A549 (cell line): Measurements from ENCODE around the gene TNNT2. TPM values are rescaled to one million over a fixed set of nuclear protein-coding genes. Genes with fewer than 3 reads are reported as not detected.

Source experiments
- ATAC-seq, 2 experiments: fragments of 200-7000 bp in 1 of 2; fragments of >200 bp in 1 of 2; cut with Nextera tagmentation in 1 of 2; cut with Tn5 transposase in 1 of 2; 3 replicates each; pipeline versions ENCODE4 v1.8.0 to v1.9.1; 2018 to 2020; ENCODE audit warnings: mild to moderate bottlenecking in 1 of 2, moderate library complexity in 1 of 2
- CTCF ChIA-PET: fragments of 300-600 bp; sonication (Branson Sonifier 250); formaldehyde crosslinking; extraction: SDS; loops from one replicate; lab custom pipeline; 2021; ENCODE audit warnings: antibody characterized with exemption, inconsistent platforms; lab: Yijun Ruan, JAX
- POLR2A ChIA-PET: fragments of 350-600 bp; formaldehyde crosslinking; extraction: SDS; loops from one replicate; lab custom pipeline; 2021; ENCODE audit warnings: antibody characterized with exemption, inconsistent platforms; lab: Yijun Ruan, JAX
- DNase-seq, 2 experiments: peaks; one replicate each; pipeline versions ENCODE4 v3.0.0 to v3.0.0-alpha.2; 2011 to 2016; ENCODE audit warnings: low read depth in 1 of 2, low spot score in 1 of 2
- FAIRE-seq: peaks from 2 replicates; lab custom pipeline; 2011; peaks lifted over from hg19 to GRCh38; lab: Jason Lieb, UNC
- H3K27ac ChIP-seq, 2 experiments: fragments of >200 bp; sonication (Bioruptor Twin); formaldehyde crosslinking; 3 replicates each; pipeline ENCODE4 v1.5.1; 2016 to 2017
- H3K4me1 ChIP-seq: fragments of >200 bp; sonication (Bioruptor Twin); formaldehyde crosslinking; 3 replicates; pipeline ENCODE4 v1.6.1; 2016
- H3K4me2 ChIP-seq: fragments of >200 bp; sonication (Bioruptor Twin); formaldehyde crosslinking; 3 replicates; pipeline ENCODE4 v1.6.1; 2016
- H3K4me3 ChIP-seq: fragments of >200 bp; sonication (Bioruptor Twin); formaldehyde crosslinking; 3 replicates; pipeline ENCODE4 v1.5.1; 2016
- H3K9me3 ChIP-seq: fragments of >200 bp; sonication (Bioruptor Twin); formaldehyde crosslinking; 3 replicates; pipeline ENCODE4 v1.6.1; 2016
- ATOH8 ChIP-seq: fragments of 250-450 bp; sonication (Bioruptor Pico); IDR thresholded peaks from 2 replicates; pipeline ENCODE4 v1.5.0; 2020; ENCODE audit warnings: low read depth, mild to moderate bottlenecking, moderate library complexity
- BCL3 ChIP-seq: fragments of >200 bp; sonication (Bioruptor Twin); formaldehyde crosslinking; IDR thresholded peaks from 3 replicates; pipeline ENCODE4 v1.6.1; 2016
- BHLHE40 ChIP-seq: IDR thresholded peaks from 2 replicates; pipeline ENCODE4 v1.6.1; 2012; ENCODE audit warnings: low read depth, low read length, inconsistent platforms
- CBX2 ChIP-seq: fragments of 200-600 bp; sonication (generic); IDR thresholded peaks from 2 replicates; pipeline ENCODE4 v1.6.1; 2016; ENCODE audit warnings: low read depth, mild to moderate bottlenecking, borderline replicate concordance
- CBX8 ChIP-seq: fragments of 200-600 bp; sonication (generic); IDR thresholded peaks from 2 replicates; pipeline ENCODE4 v1.6.1; 2016
- CEBPB ChIP-seq, 2 experiments: fragments of >200 bp in 1 of 2; sonication (Bioruptor Twin) in 1 of 2; formaldehyde crosslinking in 1 of 2; IDR thresholded peaks; 2 replicates each; pipeline ENCODE4 v1.6.1; 2012 to 2016
- CHD4 ChIP-seq: fragments of 200-600 bp; sonication (generic); IDR thresholded peaks from 2 replicates; pipeline ENCODE4 v1.6.1; 2016; ENCODE audit warnings: antibody characterized with exemption, mild to moderate bottlenecking, borderline replicate concordance
- CTCF ChIP-seq: fragments of >200 bp; sonication (Bioruptor Twin); formaldehyde crosslinking; IDR thresholded peaks from 3 replicates; pipeline ENCODE4 v1.5.1; 2016
- E2F6 ChIP-seq: IDR thresholded peaks from 2 replicates; pipeline ENCODE4 v1.6.1; 2012; ENCODE audit warnings: low read depth, borderline replicate concordance
- ELK1 ChIP-seq: fragments of 150-350 bp; IDR thresholded peaks from 2 replicates; pipeline ENCODE4 v1.6.1; 2014; ENCODE audit warnings: low read depth, mild to moderate bottlenecking, low read length
- HOXA7 ChIP-seq: fragments of 250-450 bp; sonication (Bioruptor Pico); IDR thresholded peaks from 2 replicates; pipeline ENCODE4 v1.5.0; 2020; ENCODE audit warnings: mild to moderate bottlenecking, moderate library complexity
- HOXB5 ChIP-seq: fragments of 250-450 bp; sonication (Bioruptor Pico); IDR thresholded peaks from 2 replicates; pipeline ENCODE4 v1.5.0; 2020; ENCODE audit warnings: mild to moderate bottlenecking, moderate library complexity
- KDM5A ChIP-seq: fragments of 200-600 bp; sonication (generic); IDR thresholded peaks from 2 replicates; pipeline ENCODE4 v1.6.1; 2016; ENCODE audit warnings: antibody characterized with exemption, mild to moderate bottlenecking
- MAX ChIP-seq: IDR thresholded peaks from 2 replicates; pipeline ENCODE4 v1.6.1; 2012
- POLR2AphosphoS2 ChIP-seq: conservative IDR thresholded peaks from 2 replicates; pipeline ENCODE4 v1.6.1; 2012; ENCODE audit warnings: low read length, improper control_type of control experiment, inconsistent platforms
- RAD21 ChIP-seq, 2 experiments: fragments of >200 bp in 1 of 2; sonication (Bioruptor Twin) in 1 of 2; formaldehyde crosslinking in 1 of 2; IDR thresholded peaks in 1 of 2; conservative IDR thresholded peaks in 1 of 2; 2 replicates in 1 of 2; 3 replicates in 1 of 2; pipeline ENCODE4 v1.6.1; 2012 to 2018; ENCODE audit warnings: inconsistent platforms in 1 of 2
- SMC3 ChIP-seq: fragments of >200 bp; sonication (Bioruptor Twin); formaldehyde crosslinking; IDR thresholded peaks from 3 replicates; pipeline ENCODE4 v1.6.1; 2018; ENCODE audit warnings: inconsistent platforms
- ZNF302 ChIP-seq: fragments of 250-450 bp; sonication (Bioruptor Pico); IDR thresholded peaks from 2 replicates; pipeline ENCODE4 v1.9.0; 2021; ENCODE audit warnings: inconsistent platforms, mild to moderate bottlenecking, moderate library complexity
- WGBS: methylation state at CpG from one replicate; pipeline ENCODE4 v1.1.6; 2017; ENCODE audit errors: missing lambda C conversion rate; 5-methylcytosine and 5-hydroxymethylcytosine counted together
- polyA plus RNA-seq, 4 experiments: library from polyadenylated mRNA; depleted of rRNA in 3 of 4; stranded (reverse); fragments of >200 nt; fragmentation: RNase III in 1 of 4; extraction: RNeasy Plus Mini Kit Qiagen cat#74134 plus additional on column Dnase treatment in 1 of 4; gene quantifications; 2 replicates in 3 of 4; 3 replicates in 1 of 4; pipeline ENCODE4 v1.2.3, GENCODE V29; 2011 to 2017

Gene TNNT2
- polyA plus RNA-seq, 2 of the 4 experiments (the other 2 are of a cell fraction): 0.09 TPM; not detected in 1

GRCh38 chr1:201408176-201408833 lies 30.8 kb upstream of the TNNT2 start:
- FAIRE-seq: no peak
- 18% methylated on average over 11 of the region's 11 CpGs for WGBS
- peak; percentile 74 to 91 for ATAC-seq
- H3K27ac ChIP-seq: peak overlapping the region; percentile 82 to 92
- CTCF ChIA-PET: interaction anchor here (0.6 to 15.0 kb wide), 22 partner anchors 8 to 218 kb away, joined by 3 to 334 read pairs (median 6); partner anchors contain the start of gene TNNI1
- peaks cover 57% of the 10 kb centered on the region for H3K4me1 ChIP-seq
- POLR2A ChIA-PET: no interaction called here
- TF ChIP-seq E2F6 (no peak), CEBPB (IDR thresholded peaks at IDR 0.05) (no peak), CTCF (peak; percentile 95), ZNF302 (no peak), POLR2AphosphoS2 (no peak), RAD21 (conservative IDR thresholded peaks at IDR 0.05 in 1 of 2, IDR thresholded peaks at IDR 0.05 in 1 of 2) (peak; percentile 88), HOXB5 (CRISPR knock-in tag) (no peak), CBX8 (no peak), ELK1 (no peak), HOXA7 (CRISPR knock-in tag) (no peak), KDM5A (no peak), CBX2 (no peak), CHD4 (no peak), BHLHE40 (no peak), SMC3 (peak; percentile 95), BCL3 (no peak), ATOH8 (CRISPR knock-in tag) (no peak)
- peak; percentile 80 to 93 for DNase-seq
- H3K9me3 ChIP-seq: no peaks in the 10 kb centered on the region
- peak overlapping the region; percentile 27; the same call in 2 of the 3 replicates for H3K4me2 ChIP-seq
- H3K4me3 ChIP-seq: no peak overlapping the region

GRCh38 chr1:201406831-201407406 lies 29.4 kb upstream of the TNNT2 start:
- Histone ChIP-seq H3K4me2 (peak overlapping the region; percentile 63), H3K27ac (peak overlapping the region; percentile 82 to 92), H3K4me3 (no peak overlapping the region), H3K4me1 (peaks cover 58% of the 10 kb centered on the region), H3K9me3 (no peaks in the 10 kb centered on the region)
- 65% methylated on average over 8 of the region's 8 CpGs for WGBS
- POLR2A ChIA-PET: no interaction called here
- no peak; a peak in 1 of 6 replicates for ATAC-seq
- FAIRE-seq: no peak
- CTCF ChIA-PET: interaction anchor here (0.6 to 15.0 kb wide), 10 partner anchors 8 to 152 kb away, joined by 3 to 334 read pairs (median 6); no protein-coding TSS in a partner anchor
- DNase-seq: peak in 1 of 2 experiments; percentile 19
- TF ChIP-seq RAD21 (conservative IDR thresholded peaks at IDR 0.05 in 1 of 2, IDR thresholded peaks at IDR 0.05 in 1 of 2): no peak
- TF ChIP-seq MAX: no peak
